ENCODE data around the gene ELOB.

Gene ELOB

GRCh38 chr16:2820836-2821486 lies 43.9 kb upstream of the ELOB start:
- no peak; the same call in 2 of the 3 replicates for ATAC-seq
- TF ChIP-seq RARB (CRISPR knock-in tag; IDR thresholded peaks at IDR 0.05) = no peak

- ATAC-seq = no peak
- no peak for TF ChIP-seq OSR1 (CRISPR knock-in tag; IDR thresholded peaks at IDR 0.05)
- no peak for TF ChIP-seq CSRNP3 (CRISPR knock-in tag; IDR thresholded peaks at IDR 0.05)
- TF ChIP-seq TCF4 (CRISPR knock-in tag; IDR thresholded peaks at IDR 0.05; ENCODE audit: borderline replicate concordance) = no peak
- no peak for TF ChIP-seq CSDC2 (CRISPR knock-in tag; IDR thresholded peaks at IDR 0.05)
- no peak for TF ChIP-seq ZFP30 (CRISPR knock-in tag; IDR thresholded peaks at IDR 0.05)
- no peak for TF ChIP-seq ESRRG (CRISPR knock-in tag; IDR thresholded peaks at IDR 0.05)
- TF ChIP-seq GLIS3 (CRISPR knock-in tag; IDR thresholded peaks at IDR 0.05) = no peak
- no peak for TF ChIP-seq ZNF565 (CRISPR knock-in tag; conservative IDR thresholded peaks at IDR 0.05; ENCODE audit: low read depth)
- TF ChIP-seq ZNF70 (CRISPR knock-in tag; IDR thresholded peaks at IDR 0.05) = no peak
- TF ChIP-seq TSHZ2 (CRISPR knock-in tag; IDR thresholded peaks at IDR 0.05) = no peak
Measured at GRCh38 chr16:2819939-2820835, 43.1 kb upstream of the ELOB start.

- no peak for TF ChIP-seq ZNF8 (CRISPR knock-in tag; IDR thresholded peaks at IDR 0.05)
- no peak for ATAC-seq
Measured at GRCh38 chr16:2819179-2819938, 42.3 kb upstream of the ELOB start.

- TF ChIP-seq PPARA (CRISPR knock-in tag; IDR thresholded peaks at IDR 0.05; ENCODE audit: borderline replicate concordance) (no peak), ZNF70 (CRISPR knock-in tag; IDR thresholded peaks at IDR 0.05) (no peak), OSR1 (CRISPR knock-in tag; IDR thresholded peaks at IDR 0.05) (no peak), ZFP30 (CRISPR knock-in tag; IDR thresholded peaks at IDR 0.05) (no peak), CSRNP3 (CRISPR knock-in tag; IDR thresholded peaks at IDR 0.05) (no peak), POU6F1 (CRISPR knock-in tag; IDR thresholded peaks at IDR 0.05; ENCODE audit: borderline replicate concordance, low read depth) (no peak), PATZ1 (CRISPR knock-in tag; IDR thresholded peaks at IDR 0.05; ENCODE audit: borderline replicate concordance) (no peak), GLIS3 (CRISPR knock-in tag; IDR thresholded peaks at IDR 0.05) (no peak), ZFP3 (CRISPR knock-in tag; IDR thresholded peaks at IDR 0.05) (no peak), ESRRG (CRISPR knock-in tag; IDR thresholded peaks at IDR 0.05) (no peak), ZNF565 (CRISPR knock-in tag; conservative IDR thresholded peaks at IDR 0.05; ENCODE audit: low read depth) (no peak)
- no peak for ATAC-seq
Measured at GRCh38 chr16:2818272-2818876, 41.3 kb upstream of the ELOB start.
